GM18909 (cell line): ENCODE data around the gene FYCO1.

Experiments used
- ATAC-seq: cut with Tn5 transposase; IDR thresholded peaks from one replicate; pipeline ENCODE4 v1.9.1; 2021; ENCODE audit warnings: mild to moderate bottlenecking; ENCODE audit not compliant: unreplicated experiment, poor library complexity

Gene FYCO1

GRCh38 chr3:45868650-45869049 is 127.0 kb downstream of the FYCO1 start:
- ATAC-seq: no peak

- no peak for ATAC-seq
Measured at GRCh38 chr3:45868213-45868612, 127.4 kb downstream of the FYCO1 start.
